Pulmonary artery endothelial cell (primary cell): ENCODE data around the gene CCDC43. TPM values are rescaled to one million over a fixed set of nuclear protein-coding genes. Genes with fewer than 3 reads are reported as not detected.

Source experiments
- DNase-seq: peaks from one replicate; pipeline ENCODE4 v3.0.0-alpha.2; 2011; ENCODE audit warnings: low read depth, low spot score
- total RNA-seq: library from RNA; depleted of rRNA; stranded (reverse); fragments of >200 nt; gene quantifications from 2 replicates; pipeline ENCODE4 v1.2.3, GENCODE V29; 2014

Gene CCDC43
- total RNA-seq, 1 donor from 2014 or later, result 42.3 TPM

DNA sequence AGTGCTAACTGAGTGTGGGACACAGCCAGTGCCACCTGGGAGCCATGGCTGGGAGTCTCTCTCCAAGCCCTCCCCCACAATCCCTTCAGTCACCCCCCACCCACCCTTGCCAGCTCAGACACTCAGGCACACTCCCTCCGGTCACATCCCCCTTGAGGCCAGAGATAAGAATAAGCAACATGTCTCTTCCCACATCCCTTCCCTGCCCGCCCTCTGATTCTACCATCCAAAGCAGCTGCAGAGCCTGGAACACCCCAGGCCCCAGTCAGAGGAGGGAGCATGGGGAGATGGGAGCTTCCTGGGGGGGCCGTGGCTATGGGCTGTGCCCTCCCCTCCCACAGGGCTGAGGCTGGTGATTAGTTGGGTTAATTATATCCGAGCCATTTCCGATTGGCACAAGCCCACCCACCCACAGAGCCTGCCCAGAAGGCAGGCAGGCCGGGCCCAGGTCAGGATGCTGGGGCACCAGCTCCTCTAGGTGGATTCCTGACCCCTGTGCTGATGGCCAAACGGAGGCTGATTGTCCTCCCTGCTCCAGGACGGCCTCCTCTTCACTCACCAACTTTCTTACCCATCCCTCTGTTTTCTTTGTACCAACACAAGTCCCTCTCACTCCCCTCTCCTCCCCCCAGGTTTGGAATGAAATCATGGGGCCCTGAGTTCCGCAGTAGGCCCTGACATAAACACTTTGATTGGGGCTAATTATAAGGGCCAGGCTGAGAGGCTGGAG lies 61.9 kb downstream of the CCDC43 start:
- no peak for DNase-seq

Other genes starting within 250 kb of the CCDC43 start
- 11.0 and 12.7 TPM in 2 replicates for gene GPATCH8, start 186.4 kb downstream of the CCDC43 start, total RNA-seq
- 0.79 and 0.88 TPM in 2 replicates for gene FZD2, start 132.3 kb downstream of the CCDC43 start, total RNA-seq
- gene MEIOC, start 33.3 kb downstream of the CCDC43 start, total RNA-seq, result 0.07 TPM in 1 of 2 replicates, not detected in the other
- 4.6 and 8.9 TPM in 2 replicates for gene DBF4B, start 18.9 kb upstream of the CCDC43 start, total RNA-seq
- 0.07 and 0.25 TPM in 2 replicates for gene ADAM11, start 69.2 kb upstream of the CCDC43 start, total RNA-seq
- gene GJC1, start 140.5 kb upstream of the CCDC43 start, total RNA-seq, result 5.4 and 14.1 TPM in 2 replicates
- gene HIGD1B, start 158.1 kb upstream of the CCDC43 start, total RNA-seq, result not detected in 2 replicates
- 226 and 278 TPM in 2 replicates for gene EFTUD2, start 209.7 kb upstream of the CCDC43 start, total RNA-seq
- 0.35 and 0.53 TPM in 2 replicates for gene GFAP, start 225.7 kb upstream of the CCDC43 start, total RNA-seq